ENCODE measurements around the gene MEGF9. TPM values are rescaled to one million over a fixed set of nuclear protein-coding genes. Genes with fewer than 3 reads are reported as not detected.
A peak's percentile ranks its signal among the peaks of the same experiment; 100 is the strongest.

MEGF9 gene
- total RNA-seq, 1 donor from 2014 or later: 2.6 TPM

DNA sequence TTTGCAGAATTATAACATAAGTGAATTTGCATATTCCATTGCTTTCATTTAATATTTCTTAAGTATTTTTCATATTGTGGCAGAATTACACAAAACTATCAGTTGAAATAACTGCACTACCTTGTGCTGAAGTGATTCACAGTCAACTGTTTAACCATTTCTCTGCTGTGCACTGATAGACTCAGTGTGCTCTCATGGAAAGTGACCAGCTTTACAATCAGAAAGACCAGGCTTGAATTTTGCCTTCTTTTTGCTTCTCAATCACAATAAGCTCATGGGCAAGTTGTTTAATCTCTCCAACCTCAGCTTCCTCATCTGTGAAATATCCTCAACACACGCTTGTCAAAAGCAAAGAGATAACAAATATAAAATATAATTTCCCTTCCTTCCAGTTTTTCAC, 152.6 kb downstream of the MEGF9 start:
- Mint-ChIP-seq H3K36me3 (ENCODE audit: low read depth, unreplicated experiment) (peaks cover 35% of the 10 kb centered on the region), H3K27me3 (ENCODE audit: unreplicated experiment) (peaks cover 6% of the 10 kb centered on the region), H3K9me3 (ENCODE audit: unreplicated experiment) (no peaks in the 10 kb centered on the region), H3K27ac (ENCODE audit: unreplicated experiment) (no peak overlapping the region), H3K4me3 (ENCODE audit: unreplicated experiment) (no peak overlapping the region), H3K4me1 (ENCODE audit: unreplicated experiment) (peaks cover 11% of the 10 kb centered on the region)
- DNase-seq (ENCODE audit: low spot score): no peak
- TF ChIP-seq, protein P1, sequence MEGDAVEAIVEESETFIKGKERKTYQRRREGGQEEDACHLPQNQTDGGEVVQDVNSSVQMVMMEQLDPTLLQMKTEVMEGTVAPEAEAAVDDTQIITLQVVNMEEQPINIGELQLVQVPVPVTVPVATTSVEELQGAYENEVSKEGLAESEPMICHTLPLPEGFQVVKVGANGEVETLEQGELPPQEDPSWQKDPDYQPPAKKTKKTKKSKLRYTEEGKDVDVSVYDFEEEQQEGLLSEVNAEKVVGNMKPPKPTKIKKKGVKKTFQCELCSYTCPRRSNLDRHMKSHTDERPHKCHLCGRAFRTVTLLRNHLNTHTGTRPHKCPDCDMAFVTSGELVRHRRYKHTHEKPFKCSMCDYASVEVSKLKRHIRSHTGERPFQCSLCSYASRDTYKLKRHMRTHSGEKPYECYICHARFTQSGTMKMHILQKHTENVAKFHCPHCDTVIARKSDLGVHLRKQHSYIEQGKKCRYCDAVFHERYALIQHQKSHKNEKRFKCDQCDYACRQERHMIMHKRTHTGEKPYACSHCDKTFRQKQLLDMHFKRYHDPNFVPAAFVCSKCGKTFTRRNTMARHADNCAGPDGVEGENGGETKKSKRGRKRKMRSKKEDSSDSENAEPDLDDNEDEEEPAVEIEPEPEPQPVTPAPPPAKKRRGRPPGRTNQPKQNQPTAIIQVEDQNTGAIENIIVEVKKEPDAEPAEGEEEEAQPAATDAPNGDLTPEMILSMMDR (IDR thresholded peaks at IDR 0.05; ENCODE audit: unreplicated experiment): no peak

DNA sequence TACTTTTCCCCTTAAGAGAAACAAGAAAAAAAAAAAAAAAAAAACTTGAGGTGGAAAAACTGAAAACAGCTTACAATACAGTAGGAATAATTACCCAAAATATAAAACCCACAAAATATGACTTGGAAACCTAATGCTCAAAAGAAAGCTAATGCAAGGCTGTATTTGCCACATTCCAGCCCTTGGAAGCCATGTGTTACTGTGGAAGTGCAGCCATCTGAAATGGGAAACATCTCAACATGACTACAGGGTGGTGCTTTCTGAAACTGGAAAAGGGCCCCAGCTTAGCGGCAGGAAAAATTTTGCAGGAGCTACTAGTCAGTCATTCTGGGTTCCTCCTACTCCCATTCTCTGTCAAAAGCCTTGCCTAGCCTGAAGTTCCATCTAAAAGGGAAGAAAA, 154.7 kb downstream of the MEGF9 start:
- Mint-ChIP-seq H3K36me3 (ENCODE audit: low read depth, unreplicated experiment) (peaks cover 22% of the 10 kb centered on the region), H3K4me1 (ENCODE audit: unreplicated experiment) (peaks cover 11% of the 10 kb centered on the region), H3K27me3 (ENCODE audit: unreplicated experiment) (peaks cover 5% of the 10 kb centered on the region), H3K4me3 (ENCODE audit: unreplicated experiment) (no peak overlapping the region), H3K9me3 (ENCODE audit: unreplicated experiment) (no peaks in the 10 kb centered on the region), H3K27ac (ENCODE audit: unreplicated experiment) (no peak overlapping the region)
- DNase-seq (ENCODE audit: low spot score): no peak
- TF ChIP-seq, protein P1 (IDR thresholded peaks at IDR 0.05; ENCODE audit: unreplicated experiment): no peak

GRCh38 chr9:120558454-120558853, 155.8 kb downstream of the MEGF9 start:
- peaks cover 6% of the 10 kb centered on the region for H3K4me1 Mint-ChIP-seq (ENCODE audit: unreplicated experiment)
- H3K27ac Mint-ChIP-seq (ENCODE audit: unreplicated experiment): peak overlapping the region; percentile 15
- no peaks in the 10 kb centered on the region for H3K9me3 Mint-ChIP-seq (ENCODE audit: unreplicated experiment)
- H3K4me3 Mint-ChIP-seq (ENCODE audit: unreplicated experiment): no peak overlapping the region
- H3K27me3 Mint-ChIP-seq (ENCODE audit: unreplicated experiment): peaks cover 5% of the 10 kb centered on the region
- DNase-seq (ENCODE audit: low spot score): no peak
- H3K36me3 Mint-ChIP-seq (ENCODE audit: low read depth, unreplicated experiment): peaks cover 18% of the 10 kb centered on the region
- TF ChIP-seq, protein P1 (IDR thresholded peaks at IDR 0.05; ENCODE audit: unreplicated experiment): no peak

GRCh38 chr9:120557205-120557604, 157.1 kb downstream of the MEGF9 start:
- Mint-ChIP-seq H3K27me3 (ENCODE audit: unreplicated experiment) (peaks cover 2% of the 10 kb centered on the region), H3K4me3 (ENCODE audit: unreplicated experiment) (no peak overlapping the region), H3K4me1 (ENCODE audit: unreplicated experiment) (no peaks in the 10 kb centered on the region), H3K27ac (ENCODE audit: unreplicated experiment) (no peak overlapping the region), H3K9me3 (ENCODE audit: unreplicated experiment) (no peaks in the 10 kb centered on the region), H3K36me3 (ENCODE audit: low read depth, unreplicated experiment) (peaks cover 11% of the 10 kb centered on the region)
- TF ChIP-seq, protein P1 (IDR thresholded peaks at IDR 0.05; ENCODE audit: unreplicated experiment): no peak
- no peak for DNase-seq (ENCODE audit: low spot score)

DNA sequence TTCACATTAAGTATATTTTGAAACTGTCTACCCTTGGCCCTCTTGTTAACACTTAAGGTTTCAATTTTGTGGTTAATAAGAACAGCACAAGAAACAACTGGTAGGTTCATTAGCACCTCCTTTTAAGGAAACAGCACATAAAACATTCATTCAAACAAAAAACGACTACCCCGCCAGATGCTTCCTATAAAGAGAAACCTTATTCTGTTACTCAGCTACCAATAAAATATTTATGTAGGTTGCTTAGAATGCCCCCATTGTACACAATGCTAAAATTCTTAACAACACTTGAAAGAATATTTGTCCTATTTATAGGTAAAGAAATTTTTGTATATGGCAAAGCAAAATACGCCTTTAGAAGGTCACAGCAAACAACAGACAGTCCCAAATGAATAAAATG, 157.5 kb downstream of the MEGF9 start:
- no peak for DNase-seq (ENCODE audit: low spot score)
- Mint-ChIP-seq H3K27ac (ENCODE audit: unreplicated experiment) (no peak overlapping the region), H3K27me3 (ENCODE audit: unreplicated experiment) (peaks cover 2% of the 10 kb centered on the region), H3K4me1 (ENCODE audit: unreplicated experiment) (no peaks in the 10 kb centered on the region), H3K4me3 (ENCODE audit: unreplicated experiment) (no peak overlapping the region), H3K9me3 (ENCODE audit: unreplicated experiment) (no peaks in the 10 kb centered on the region), H3K36me3 (ENCODE audit: low read depth, unreplicated experiment) (peaks cover 11% of the 10 kb centered on the region)
- TF ChIP-seq, protein P1 (IDR thresholded peaks at IDR 0.05; ENCODE audit: unreplicated experiment): no peak
